Measurements from ENCODE around the gene GLT8D1. TPM values are rescaled to one million over a fixed set of nuclear protein-coding genes. Genes with fewer than 3 reads are reported as not detected.

The GLT8D1 gene
- total and polyA plus RNA-seq, 12 donors, result 23.0 to 37.9 (median 29.4) TPM

- Histone ChIP-seq H3K27me3 (no peaks in the 10 kb centered on the region), H3K27ac (no peak overlapping the region), H3K36me3 (peaks cover 0 to 53% (median 21%) of the 10 kb centered on the region in 9 donors), H3K4me3 (no peak overlapping the region), H3K9me3 (no peaks in the 10 kb centered on the region), H3K4me1 (peaks cover 0 to 9% (median 6%) of the 10 kb centered on the region in 9 donors)
- intact Hi-C loops (cut with DNase I), result no loop called here
- no peak for TF ChIP-seq CTCF (IDR thresholded peaks at IDR 0.05)
- ATAC-seq, result no peak
- no peak for DNase-seq
- 90 to 95% methylated on average over 17 of the region's 17 CpGs for WGBS, 2 donors
Observed at GRCh38 chr3:52712291-52713212, 7.0 kb upstream of the GLT8D1 start.

- intact Hi-C loops (cut with DNase I), result no loop called here
- no peak overlapping the region for H3K4me3 ChIP-seq
- peaks cover 6 to 20% (median 18%) of the 10 kb centered on the region in 9 donors for H3K4me1 ChIP-seq
- TF ChIP-seq CTCF (IDR thresholded peaks at IDR 0.05), result no peak
- H3K27ac ChIP-seq, result no peak overlapping the region
- WGBS, 2 donors, result 76 to 85% methylated on average over 2 of the region's 2 CpGs
- DNase-seq (no peak), ATAC-seq (no peak)
- H3K9me3 ChIP-seq, result no peaks in the 10 kb centered on the region
- peaks cover 0 to 55% (median 23%) of the 10 kb centered on the region in 9 donors for H3K36me3 ChIP-seq
- H3K27me3 ChIP-seq, result no peaks in the 10 kb centered on the region
Observed at GRCh38 chr3:52710512-52710911, 4.9 kb upstream of the GLT8D1 start.

- Histone ChIP-seq H3K27me3 (no peaks in the 10 kb centered on the region), H3K4me3 (peak overlapping the region in 3 of 10 donors; percentile 81 to 97 (median 91)), H3K4me1 (peaks cover 8 to 41% (median 31%) of the 10 kb centered on the region in 9 donors), H3K36me3 (peaks cover 0 to 49% (median 23%) of the 10 kb centered on the region in 9 donors), H3K27ac (peak overlapping the region in 2 of 10 donors; percentile 93 to 97), H3K9me3 (no peaks in the 10 kb centered on the region)
- DNase-seq (no peak), ATAC-seq (no peak)
- WGBS, 2 donors, result 83 to 91% methylated on average over 4 of the region's 4 CpGs
- intact Hi-C loops (cut with DNase I), result no loop called here
- TF ChIP-seq CTCF (IDR thresholded peaks at IDR 0.05), result no peak
Observed at GRCh38 chr3:52707585-52707984, 2.0 kb upstream of the GLT8D1 start.

GRCh38 chr3:52705438-52705687 is 228 bp downstream of the GLT8D1 start:
- WGBS, 2 donors, result 0% methylated on average over 25 of the region's 25 CpGs
- DNase-seq (no peak), ATAC-seq (peak in 1 of 8 donors; percentile 65)
- no peaks in the 10 kb centered on the region for H3K9me3 ChIP-seq
- peaks cover 8 to 41% (median 31%) of the 10 kb centered on the region in 9 donors for H3K4me1 ChIP-seq
- H3K27me3 ChIP-seq, result no peaks in the 10 kb centered on the region
- peak overlapping the region; percentile 48 to 97 (median 86) for H3K4me3 ChIP-seq
- H3K36me3 ChIP-seq, result peaks cover 0 to 31% (median 20%) of the 10 kb centered on the region in 9 donors
- TF ChIP-seq CTCF (IDR thresholded peaks at IDR 0.05), result no peak
- intact Hi-C loops (cut with DNase I), result no loop called here
- peak overlapping the region; percentile 60 to 97 (median 92) for H3K27ac ChIP-seq
